MG63 (cell line): Measurements from ENCODE around the gene NKX6-2. TPM values are rescaled to one million over a fixed set of nuclear protein-coding genes. Genes with fewer than 3 reads are reported as not detected.
"Not testable (repeated sequence)": the region's sequence is repeated elsewhere in the genome, so short reads cannot be mapped to it uniquely, and the experiment has no call there.

Experiments used
- DNase-seq: peaks from one replicate; pipeline ENCODE4 v3.0.0-alpha.2; 2020
- H3K27me3 ChIP-seq: fragments of 250-450 bp; sonication (Bioruptor Pico); 2 replicates; pipeline ENCODE4 v1.5.1; 2020; ENCODE audit warnings: mild to moderate bottlenecking, moderate library complexity
- H3K36me3 ChIP-seq: fragments of 250-450 bp; sonication (Bioruptor Pico); 2 replicates; pipeline ENCODE4 v1.5.1; 2020; ENCODE audit warnings: mild to moderate bottlenecking, moderate library complexity
- H3K4me3 ChIP-seq: fragments of 250-450 bp; sonication (Bioruptor Pico); 2 replicates; pipeline ENCODE4 v1.5.1; 2020; ENCODE audit warnings: mild to moderate bottlenecking, moderate library complexity
- H3K9me3 ChIP-seq: fragments of 250-450 bp; sonication (Bioruptor Pico); 2 replicates; pipeline ENCODE4 v1.5.1; 2020; ENCODE audit warnings: mild to moderate bottlenecking, moderate library complexity
- total RNA-seq: library from RNA; depleted of rRNA; stranded (reverse); fragments of >200 nt; shearing (Covaris generic); gene quantifications from 2 replicates; pipeline ENCODE4 v1.2.3, GENCODE V29; 2014; ENCODE audit warnings: low replicate concordance

NKX6-2 gene
- total RNA-seq, 1 experiment from 2014 or later: not detected

DNA sequence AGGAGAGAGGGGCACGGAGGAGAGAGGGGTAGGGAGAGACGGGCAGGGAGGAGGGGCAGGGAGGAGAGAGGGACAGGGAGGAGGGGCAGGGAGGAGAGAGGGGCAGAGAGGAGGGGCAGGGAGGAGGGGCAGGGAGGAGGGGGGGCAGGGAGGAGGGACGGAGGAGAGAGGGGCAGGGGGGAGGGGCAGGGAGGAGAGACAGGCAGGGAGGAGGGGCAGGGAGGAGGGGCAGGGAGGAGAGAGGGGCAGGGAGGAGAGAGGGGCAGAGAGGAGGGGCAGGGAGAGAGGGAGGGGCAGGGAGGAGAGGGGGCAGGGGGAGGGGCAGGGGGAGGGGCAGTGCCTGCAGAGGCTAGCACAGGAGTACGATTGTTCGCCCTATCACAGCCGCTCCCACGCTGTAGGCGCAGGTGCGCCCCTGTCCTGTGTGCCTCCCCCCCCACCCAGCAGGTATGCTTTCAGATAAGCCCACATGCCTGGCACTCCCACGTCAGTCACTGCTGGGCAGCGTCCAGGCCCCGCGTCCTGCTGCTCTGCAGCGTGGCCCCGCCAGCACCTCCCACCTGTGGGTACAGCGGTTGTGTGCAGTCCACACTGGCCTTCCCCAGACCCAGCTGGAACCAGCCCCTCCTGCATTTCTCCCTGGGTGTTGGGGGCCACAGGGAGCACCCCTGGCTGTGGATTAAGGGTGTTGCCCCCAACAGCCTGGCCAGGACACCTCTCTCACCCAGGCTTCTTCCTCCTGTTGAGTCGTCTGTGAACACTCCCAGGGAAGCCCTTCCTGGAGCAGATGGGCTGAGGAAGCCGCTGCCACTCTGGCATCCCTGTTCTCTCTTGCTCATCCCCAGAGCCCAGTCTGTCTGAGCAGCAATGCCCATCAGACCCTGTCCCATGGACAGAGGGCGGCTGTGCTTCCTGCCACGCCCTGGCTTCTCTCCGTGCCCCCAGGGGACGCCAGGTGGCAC lies 10.8 kb downstream of the NKX6-2 start:
- H3K27me3 ChIP-seq: no peaks in the 10 kb centered on the region
- no peaks in the 10 kb centered on the region for H3K9me3 ChIP-seq
- no peaks in the 10 kb centered on the region for H3K36me3 ChIP-seq
- H3K4me3 ChIP-seq: no peak overlapping the region
- no peak for DNase-seq

GRCh38 chr10:132774181-132774901 lies 11.6 kb downstream of the NKX6-2 start:
- no peak overlapping the region for H3K4me3 ChIP-seq
- DNase-seq: no peak
- no peaks in the 10 kb centered on the region for H3K36me3 ChIP-seq
- H3K9me3 ChIP-seq: no peaks in the 10 kb centered on the region
- no peaks in the 10 kb centered on the region for H3K27me3 ChIP-seq

- not testable (repeated sequence) for H3K27me3 ChIP-seq, H3K9me3 ChIP-seq, H3K36me3 ChIP-seq, DNase-seq, H3K4me3 ChIP-seq
Observed at GRCh38 chr10:132772816-132773215, 13.1 kb downstream of the NKX6-2 start.

DNA sequence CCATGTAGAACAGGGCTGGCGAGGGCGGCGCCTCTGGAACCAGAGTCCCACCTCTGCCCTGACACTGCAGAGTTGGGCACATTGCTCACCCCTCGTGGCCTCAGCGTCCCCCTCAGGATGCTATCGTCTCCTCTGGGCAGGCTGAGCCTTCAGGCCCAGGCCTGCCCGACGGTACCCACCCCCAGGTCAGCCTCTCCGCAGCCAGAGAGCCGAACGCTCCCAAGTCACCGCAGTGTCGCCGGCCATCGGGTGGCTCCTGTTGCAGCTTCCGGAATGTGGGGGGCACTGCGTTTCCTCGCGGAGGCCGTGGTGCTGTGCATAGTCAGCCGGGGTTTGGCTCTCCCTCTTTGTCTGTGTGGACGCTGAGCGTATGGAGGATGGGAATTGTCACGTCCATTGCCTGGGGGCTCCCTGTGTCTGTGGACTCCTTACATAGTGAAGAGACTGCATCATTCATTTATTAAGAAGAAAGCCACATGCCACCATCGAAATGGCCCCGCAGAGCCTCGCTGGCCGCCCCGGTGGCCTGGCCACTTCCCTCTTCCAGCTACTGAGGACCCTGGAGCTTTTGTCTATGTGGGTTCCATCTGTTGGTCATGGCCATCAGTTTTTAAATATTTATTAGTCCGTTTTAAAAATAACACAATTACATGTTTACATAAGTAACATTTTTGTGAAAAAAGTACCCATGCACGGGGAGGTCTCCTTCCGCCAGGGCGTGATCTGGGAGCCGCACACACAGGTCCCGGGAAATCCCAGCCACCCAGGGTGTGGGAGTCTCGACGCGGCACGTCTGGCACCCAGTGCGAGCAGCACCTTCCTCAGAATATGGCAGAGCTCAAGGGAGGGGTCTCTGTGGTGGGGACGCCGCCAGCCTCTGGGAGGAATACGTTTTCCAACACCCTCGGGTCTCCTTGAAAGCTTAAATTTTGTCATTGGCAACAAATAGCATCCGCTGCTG lies 15.6 kb downstream of the NKX6-2 start:
- Histone ChIP-seq H3K36me3 (no peaks in the 10 kb centered on the region), H3K4me3 (no peak overlapping the region), H3K27me3 (no peaks in the 10 kb centered on the region), H3K9me3 (no peaks in the 10 kb centered on the region)
- no peak for DNase-seq

- no peaks in the 10 kb centered on the region for H3K36me3 ChIP-seq
- no peaks in the 10 kb centered on the region for H3K9me3 ChIP-seq
- no peak overlapping the region for H3K4me3 ChIP-seq
- no peak for DNase-seq
- no peaks in the 10 kb centered on the region for H3K27me3 ChIP-seq
Observed at GRCh38 chr10:132768346-132769248, 17.4 kb downstream of the NKX6-2 start.

DNA sequence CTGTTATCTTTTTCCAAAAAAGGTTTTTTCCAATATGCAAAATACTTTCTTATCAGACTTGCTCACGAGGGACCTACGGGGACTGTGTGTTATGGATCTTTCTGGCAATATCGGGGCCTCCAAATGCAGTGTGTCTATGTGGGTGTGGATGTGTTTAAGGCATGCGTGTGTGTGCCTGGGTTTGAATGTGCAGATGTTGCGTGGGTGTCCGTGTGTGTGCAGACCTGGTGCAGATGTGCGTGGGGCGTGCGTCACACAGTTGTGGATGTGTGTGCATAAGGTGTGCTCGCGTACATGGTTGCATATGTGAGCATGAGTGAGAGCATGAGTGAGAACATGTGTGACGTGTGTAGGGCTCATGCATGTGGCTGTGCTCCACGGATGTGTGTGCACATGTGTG lies 19.7 kb downstream of the NKX6-2 start:
- H3K9me3 ChIP-seq: no peaks in the 10 kb centered on the region
- H3K27me3 ChIP-seq: no peaks in the 10 kb centered on the region
- no peak for DNase-seq
- no peak overlapping the region for H3K4me3 ChIP-seq
- H3K36me3 ChIP-seq: no peaks in the 10 kb centered on the region

DNA sequence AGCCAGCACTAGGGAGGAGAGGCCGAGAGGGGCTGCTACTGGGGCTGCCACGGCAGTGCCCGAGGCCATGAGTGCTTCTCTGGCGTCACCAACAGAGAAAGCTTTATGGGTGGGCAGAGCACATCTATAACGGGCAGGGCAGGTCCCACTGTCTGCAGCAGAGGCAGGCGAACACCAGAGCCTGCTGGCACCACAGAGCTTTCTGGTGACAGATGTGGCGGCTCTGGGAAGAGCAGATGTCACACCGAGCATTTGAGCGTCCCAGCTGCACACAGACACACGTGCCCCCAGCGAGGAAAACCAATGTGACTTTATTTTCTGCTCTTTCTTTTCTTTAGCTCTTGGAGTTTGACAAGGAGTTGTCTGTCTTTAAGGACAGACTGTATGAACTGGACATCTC lies 20.5 kb downstream of the NKX6-2 start:
- Histone ChIP-seq H3K4me3 (no peak overlapping the region), H3K36me3 (no peaks in the 10 kb centered on the region), H3K27me3 (no peaks in the 10 kb centered on the region), H3K9me3 (no peaks in the 10 kb centered on the region)
- DNase-seq: no peak

- H3K4me3 ChIP-seq: no peak overlapping the region
- DNase-seq: no peak
- H3K27me3 ChIP-seq: no peaks in the 10 kb centered on the region
- no peaks in the 10 kb centered on the region for H3K9me3 ChIP-seq
- no peaks in the 10 kb centered on the region for H3K36me3 ChIP-seq
Observed at GRCh38 chr10:132764108-132764507, 21.8 kb downstream of the NKX6-2 start.

GRCh38 chr10:132763545-132763944 lies 22.4 kb downstream of the NKX6-2 start:
- DNase-seq: no peak
- Histone ChIP-seq H3K4me3 (no peak overlapping the region), H3K27me3 (no peaks in the 10 kb centered on the region), H3K36me3 (no peaks in the 10 kb centered on the region), H3K9me3 (no peaks in the 10 kb centered on the region)

GRCh38 chr10:132762267-132762666 lies 23.7 kb downstream of the NKX6-2 start:
- Histone ChIP-seq H3K36me3 (no peaks in the 10 kb centered on the region), H3K27me3 (no peaks in the 10 kb centered on the region), H3K4me3 (no peak overlapping the region), H3K9me3 (no peaks in the 10 kb centered on the region)
- no peak for DNase-seq

DNA sequence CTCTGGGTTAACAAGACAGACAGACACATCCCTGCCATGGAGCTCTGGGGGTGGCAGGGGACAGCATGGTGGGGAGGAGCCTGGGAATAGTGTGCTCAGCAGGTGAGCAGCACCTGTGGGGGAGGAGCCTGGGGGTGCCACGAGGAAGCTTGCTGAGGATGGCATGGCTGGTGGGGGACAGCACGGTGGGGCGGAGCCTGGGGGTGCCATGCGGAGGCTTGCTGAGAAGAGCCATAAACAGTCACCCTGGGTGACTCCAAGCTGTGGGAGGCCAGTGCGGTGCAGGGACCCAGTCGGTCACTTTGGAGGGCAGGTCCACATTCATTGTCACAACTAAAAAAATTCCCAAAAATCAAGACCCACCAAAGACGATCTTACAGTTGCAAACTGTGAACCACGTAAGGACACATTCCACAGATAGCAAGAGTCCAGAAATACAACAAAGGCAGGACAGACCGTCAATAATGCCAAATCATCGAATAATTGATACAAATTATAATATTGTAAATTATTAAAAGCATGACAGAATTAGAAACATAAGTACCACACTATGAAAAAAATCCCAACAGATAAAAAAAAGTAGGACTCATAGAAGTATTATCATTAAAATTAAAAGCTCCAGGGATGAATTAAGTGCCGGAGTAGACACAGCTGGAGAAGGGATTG lies 24.4 kb downstream of the NKX6-2 start:
- Histone ChIP-seq H3K36me3 (no peaks in the 10 kb centered on the region), H3K4me3 (no peak overlapping the region), H3K9me3 (no peaks in the 10 kb centered on the region), H3K27me3 (no peaks in the 10 kb centered on the region)
- DNase-seq: no peak

- no peak for DNase-seq
- H3K9me3 ChIP-seq: no peaks in the 10 kb centered on the region
- no peaks in the 10 kb centered on the region for H3K36me3 ChIP-seq
- no peaks in the 10 kb centered on the region for H3K27me3 ChIP-seq
- H3K4me3 ChIP-seq: no peak overlapping the region
Observed at GRCh38 chr10:132758865-132759264, 27.1 kb downstream of the NKX6-2 start.

DNA sequence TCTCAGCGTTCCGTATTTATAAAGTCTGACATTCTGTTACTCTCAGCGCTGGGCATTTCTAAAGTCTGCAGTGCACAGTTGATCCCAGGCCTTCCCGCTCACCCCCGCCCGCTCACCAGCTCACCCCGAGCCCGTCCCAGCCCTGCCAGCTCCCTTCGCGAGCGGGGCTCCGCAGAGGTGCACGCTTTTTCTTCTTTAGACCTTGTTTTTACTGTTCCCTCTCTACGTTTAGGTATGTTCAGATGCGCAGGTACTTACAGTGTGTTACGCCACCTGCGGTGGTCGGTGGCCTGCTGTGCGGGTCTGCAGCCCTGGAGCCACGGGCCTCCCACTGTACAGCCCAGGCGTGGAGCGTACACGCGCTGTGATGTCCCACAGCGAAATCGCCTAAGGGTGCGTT lies 28.8 kb downstream of the NKX6-2 start:
- Histone ChIP-seq H3K36me3 (no peaks in the 10 kb centered on the region), H3K27me3 (no peaks in the 10 kb centered on the region), H3K9me3 (no peaks in the 10 kb centered on the region), H3K4me3 (no peak overlapping the region)
- DNase-seq: no peak

DNA sequence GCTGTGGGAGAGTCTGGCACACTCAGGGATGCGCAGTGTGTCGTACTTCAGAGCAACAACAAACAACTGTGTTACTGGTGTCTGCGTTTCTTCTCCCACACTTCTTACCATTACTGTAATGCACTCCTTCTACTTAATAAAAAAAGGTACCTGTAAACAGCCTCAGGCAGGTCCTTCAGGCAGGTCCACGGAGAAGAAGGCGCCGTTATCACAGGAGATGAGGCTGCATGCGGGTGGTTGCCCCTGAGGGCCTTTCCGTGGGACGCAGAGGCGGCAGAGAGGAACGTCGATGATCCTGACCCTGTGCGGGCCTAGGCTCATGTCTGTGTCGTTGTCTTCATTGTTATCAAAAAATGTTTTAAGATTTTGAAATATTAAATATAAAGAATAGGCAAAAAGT lies 29.4 kb downstream of the NKX6-2 start:
- H3K4me3 ChIP-seq: no peak overlapping the region
- no peak for DNase-seq
- no peaks in the 10 kb centered on the region for H3K27me3 ChIP-seq
- H3K36me3 ChIP-seq: no peaks in the 10 kb centered on the region
- H3K9me3 ChIP-seq: no peaks in the 10 kb centered on the region

DNA sequence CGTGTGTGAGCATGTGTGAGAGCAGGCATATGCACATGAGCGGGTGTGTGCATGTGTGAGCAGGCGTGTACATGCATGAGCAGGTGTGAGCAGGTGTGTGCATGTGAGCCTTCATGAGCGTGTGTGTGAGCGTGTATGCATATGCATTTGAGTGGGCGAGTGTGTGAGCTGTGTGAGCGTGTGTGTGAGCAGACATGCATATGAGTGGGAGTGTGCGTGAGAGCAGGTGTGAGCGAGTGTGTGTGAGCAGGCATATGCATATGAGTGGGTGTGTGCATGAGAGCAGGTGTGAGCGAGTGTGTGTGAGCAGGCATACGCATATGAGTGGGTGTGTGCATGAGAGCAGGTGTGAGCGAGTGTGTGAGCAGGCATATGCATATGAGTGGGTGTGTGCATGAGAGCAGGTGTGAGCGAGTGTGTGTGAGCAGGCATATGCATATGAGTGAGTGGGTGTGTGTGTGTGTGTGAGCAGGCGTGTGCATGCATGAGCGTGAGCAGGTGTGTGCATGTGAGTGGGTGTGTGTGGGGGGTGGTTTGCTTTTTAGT lies 30.7 kb downstream of the NKX6-2 start:
- Histone ChIP-seq H3K4me3 (no peak overlapping the region), H3K27me3 (no peaks in the 10 kb centered on the region), H3K36me3 (no peaks in the 10 kb centered on the region), H3K9me3 (no peaks in the 10 kb centered on the region)
- no peak for DNase-seq
